ENCODE measurements around the gene PPP1R37.

Gene PPP1R37, protein sequence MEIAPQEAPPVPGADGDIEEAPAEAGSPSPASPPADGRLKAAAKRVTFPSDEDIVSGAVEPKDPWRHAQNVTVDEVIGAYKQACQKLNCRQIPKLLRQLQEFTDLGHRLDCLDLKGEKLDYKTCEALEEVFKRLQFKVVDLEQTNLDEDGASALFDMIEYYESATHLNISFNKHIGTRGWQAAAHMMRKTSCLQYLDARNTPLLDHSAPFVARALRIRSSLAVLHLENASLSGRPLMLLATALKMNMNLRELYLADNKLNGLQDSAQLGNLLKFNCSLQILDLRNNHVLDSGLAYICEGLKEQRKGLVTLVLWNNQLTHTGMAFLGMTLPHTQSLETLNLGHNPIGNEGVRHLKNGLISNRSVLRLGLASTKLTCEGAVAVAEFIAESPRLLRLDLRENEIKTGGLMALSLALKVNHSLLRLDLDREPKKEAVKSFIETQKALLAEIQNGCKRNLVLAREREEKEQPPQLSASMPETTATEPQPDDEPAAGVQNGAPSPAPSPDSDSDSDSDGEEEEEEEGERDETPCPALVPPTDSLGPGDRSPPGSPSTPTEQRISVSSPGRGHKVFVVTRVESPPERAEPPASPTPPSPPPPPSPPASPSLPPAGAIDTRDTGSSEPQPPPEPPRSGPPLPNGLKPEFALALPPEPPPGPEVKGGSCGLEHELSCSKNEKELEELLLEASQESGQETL

DNA sequence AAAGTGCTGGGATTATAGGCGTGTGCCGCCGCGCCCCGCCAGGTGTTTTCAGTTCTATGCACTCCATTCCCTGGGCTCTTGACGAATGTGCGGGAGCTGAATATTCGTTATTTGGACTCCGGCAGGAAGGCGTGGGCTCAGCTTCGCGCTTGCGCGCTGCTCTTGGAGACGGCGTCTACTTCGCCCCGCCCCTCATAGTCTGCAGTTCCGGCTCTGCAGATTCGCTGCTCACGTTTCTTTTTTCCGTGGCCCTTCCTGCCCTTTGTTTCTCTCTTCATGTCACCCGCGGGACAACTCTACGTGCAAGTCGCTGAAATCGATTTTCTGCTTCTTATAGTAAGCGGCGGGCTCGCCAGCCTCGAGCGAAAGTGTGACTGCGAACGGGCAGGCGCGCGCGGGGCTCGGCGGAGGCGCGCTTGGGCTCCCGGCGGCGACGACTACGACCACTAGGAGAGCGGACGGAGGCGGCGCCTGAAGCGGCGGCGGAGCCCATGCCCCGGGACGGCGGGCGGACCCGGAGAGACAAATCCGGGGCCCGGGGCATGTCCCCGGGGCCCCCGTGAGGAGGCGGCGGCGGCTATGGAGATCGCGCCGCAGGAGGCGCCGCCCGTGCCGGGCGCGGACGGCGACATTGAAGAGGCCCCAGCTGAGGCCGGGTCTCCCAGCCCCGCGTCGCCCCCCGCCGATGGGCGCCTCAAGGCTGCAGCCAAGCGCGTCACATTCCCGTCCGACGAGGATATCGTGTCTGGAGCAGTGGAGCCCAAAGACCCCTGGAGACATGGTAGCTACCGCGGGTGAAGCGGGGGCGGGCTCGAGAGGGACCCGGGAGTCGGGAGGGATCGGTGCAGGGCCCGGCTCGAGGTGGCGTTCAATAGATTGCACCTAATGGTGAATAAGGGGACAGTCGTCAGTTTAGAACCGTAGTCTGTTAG, at the start of gene PPP1R37:
Gene PPP1R37, plus strand, starts transcription at position 433 of the 932 bp plus-strand sequence. Its CDS starts 147 bp downstream, at position 580.
- DNase-seq: peak; percentile 94

DNA sequence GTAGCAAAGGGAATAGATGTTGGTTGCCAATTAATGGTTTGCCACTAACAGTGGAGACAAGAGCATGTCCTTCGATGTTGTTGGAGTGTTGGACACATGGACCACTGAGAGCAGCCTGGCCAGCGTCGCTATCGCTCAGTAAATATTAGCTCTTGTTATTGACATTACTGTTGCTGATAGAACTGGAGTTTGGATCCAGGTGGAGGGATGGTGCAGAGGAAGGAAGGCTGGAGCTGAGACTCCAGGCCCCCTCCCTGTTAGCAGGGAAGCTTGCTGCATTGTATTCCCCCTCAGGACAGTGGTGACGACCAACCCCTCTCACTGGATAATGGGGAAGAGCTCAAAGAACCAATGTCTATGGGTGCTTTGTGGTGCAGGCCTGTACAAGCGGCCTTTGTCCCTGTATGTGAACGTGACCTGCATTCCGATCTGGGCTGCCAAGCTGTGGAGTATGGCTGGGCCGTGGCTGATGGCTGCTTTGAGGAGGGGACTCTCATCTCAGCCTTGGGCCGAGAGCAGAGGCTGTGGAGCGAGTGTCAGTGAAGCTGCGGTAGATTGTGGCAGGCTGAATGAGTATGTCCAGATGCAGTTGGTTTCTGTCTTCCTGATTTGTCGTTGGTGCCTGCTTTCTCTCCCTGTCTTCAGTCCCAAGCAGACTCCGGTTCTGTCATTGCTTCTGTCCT, 47.2 kb upstream of the PPP1R37 start:
- DNase-seq: no peak

DNA sequence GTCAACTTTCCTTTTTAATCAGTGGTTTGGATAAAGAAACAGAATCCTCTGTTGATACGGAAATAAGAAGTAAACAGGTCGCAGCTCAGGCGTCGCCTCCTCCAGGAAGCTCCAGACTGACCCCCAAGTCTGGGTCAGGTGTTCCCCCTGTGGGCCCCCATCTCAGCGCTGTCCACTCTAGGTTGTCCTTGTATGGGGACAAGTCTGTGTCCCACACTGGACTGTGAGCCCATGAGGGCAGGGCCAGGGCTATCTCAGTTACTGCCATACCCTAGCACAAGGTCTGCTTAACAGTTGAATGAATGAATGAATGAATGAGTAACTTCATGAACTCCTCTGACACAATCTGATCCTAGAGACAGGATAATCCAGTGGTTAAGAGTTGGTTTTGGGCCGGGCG, 46.6 kb upstream of the PPP1R37 start:
- no peak for DNase-seq

DNA sequence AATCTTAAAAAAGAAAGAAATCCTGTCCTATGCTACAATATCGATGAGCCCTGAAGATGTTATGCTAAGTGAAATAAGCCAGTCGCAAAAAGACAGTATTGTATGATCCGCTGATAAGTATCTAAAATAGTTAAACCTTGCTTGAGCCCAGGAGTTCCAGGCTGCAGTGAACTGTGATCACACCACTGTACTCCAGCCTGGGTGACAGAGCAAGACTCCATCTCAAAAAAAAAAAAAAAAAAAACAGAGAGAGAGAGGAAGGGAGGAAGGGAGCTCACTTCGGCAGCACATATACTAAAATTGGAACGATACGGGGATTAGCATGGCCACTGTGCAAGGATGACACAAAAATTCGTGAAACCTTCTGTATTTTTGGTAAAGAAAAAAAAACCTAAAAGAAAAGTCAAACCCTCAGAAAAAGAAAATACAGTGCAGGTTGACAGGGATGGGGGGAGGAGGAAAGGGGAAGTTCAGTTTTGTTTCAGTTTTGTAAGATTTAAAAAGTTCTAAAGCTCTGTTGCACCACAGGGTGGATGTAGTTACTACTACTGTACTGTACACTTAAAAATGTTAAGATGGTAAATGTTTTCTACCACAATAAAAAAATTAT, 45.7 kb upstream of the PPP1R37 start:
- DNase-seq: no peak

DNA sequence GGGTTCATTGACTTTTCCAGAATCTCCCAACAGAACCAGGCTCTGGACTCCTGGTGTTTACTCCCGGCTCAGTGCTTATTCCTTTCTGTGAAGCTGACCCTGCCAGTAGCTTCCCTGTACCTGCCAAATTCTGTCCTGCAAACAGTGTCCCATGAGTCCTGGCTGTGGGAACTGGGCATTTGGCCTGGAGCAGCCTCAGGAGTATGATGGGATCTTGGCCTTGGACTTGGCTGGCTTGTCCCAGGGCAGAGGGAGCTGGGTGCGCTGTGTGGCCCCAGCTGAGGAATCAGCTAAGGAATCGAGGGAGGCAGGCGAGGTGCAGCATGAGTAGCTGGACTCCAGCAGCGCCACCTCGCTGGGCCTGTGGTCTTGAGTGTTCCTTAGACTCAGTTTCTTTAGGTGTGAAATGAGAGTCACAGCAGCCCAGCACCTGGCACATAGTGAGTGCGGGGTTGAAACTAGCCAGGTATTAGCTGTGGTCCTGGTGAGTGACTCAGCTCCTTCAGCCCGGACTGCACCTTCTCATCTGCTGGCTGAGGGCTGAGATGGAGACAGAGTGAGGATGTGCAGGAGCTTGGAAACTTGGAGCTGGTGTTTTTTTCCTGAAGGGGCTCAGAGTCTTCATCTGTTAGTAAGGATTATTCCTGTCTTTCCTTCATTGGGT, 43.8 kb upstream of the PPP1R37 start:
- DNase-seq: no peak

DNA sequence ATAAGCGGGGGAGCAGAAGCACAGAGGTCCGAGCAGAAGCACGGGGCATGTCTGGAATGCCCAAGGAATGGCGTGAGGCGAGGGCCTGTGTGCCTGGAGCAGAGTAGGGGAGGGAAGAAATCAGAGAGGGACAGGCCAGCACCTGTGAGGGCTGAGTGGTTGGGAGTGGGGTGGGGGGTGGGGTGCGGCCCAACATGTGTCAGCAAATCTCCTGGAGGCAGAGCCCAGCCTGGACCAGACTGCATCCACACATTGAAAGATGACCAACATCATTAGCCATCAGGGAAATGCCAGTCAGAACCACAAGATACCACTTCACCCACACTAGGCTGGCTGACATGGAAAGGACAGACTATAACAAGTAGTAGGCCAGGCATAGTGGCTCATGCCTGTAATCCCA, 42.9 kb upstream of the PPP1R37 start:
- DNase-seq: no peak

DNA sequence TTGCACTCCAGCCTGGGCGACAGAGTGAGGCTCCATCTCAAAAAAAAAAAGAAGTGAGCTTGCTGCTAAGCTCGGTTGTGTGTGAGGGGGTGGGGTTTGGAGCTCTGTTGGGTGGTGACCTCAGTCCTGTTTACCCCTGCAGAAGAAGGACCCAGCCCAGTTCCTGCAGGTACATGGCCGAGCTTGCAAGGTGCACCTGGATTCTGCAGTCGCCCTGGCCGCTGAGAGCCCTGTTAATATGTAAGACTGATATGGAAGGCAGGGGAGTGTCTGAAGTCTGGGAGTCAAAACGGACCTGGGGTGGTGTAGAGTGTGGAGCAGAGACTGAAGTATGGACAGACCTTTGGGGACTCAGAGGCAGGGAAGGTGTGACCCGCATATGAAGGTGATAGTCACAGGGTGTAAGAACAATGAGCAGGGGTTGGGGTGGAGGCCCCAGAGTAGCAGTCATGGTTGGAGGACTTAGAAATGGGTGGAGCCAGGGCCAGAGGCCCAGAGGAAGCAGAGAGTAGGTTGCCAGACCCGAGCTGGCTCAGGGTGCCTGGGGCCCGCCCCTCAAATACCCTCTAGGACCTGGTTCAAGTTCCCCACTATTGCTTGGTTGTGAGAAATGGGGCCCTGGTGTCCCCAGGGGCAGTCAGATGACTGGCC, 40.9 kb upstream of the PPP1R37 start:
- no peak for DNase-seq

DNA sequence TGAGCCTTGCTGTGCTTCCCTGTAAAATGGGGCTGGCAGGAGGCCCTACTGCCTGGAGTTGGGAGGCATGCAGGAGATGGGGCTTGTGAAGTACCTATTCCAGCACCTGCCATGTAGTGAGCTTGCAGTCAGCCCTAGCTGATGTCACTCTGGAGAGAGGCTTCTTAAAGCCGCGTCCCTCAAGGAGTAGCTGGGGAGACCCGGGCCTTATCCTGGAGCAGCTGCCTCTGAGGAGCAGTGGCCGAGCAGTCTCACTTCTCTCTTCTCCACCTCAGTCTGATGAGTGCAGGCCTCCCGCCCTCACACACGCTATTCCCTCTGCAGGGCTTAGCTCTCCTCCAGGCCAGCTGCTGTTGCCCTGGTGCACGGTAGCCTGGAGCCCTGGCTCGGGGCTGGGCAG, 36.1 kb upstream of the PPP1R37 start:
- DNase-seq: no peak

DNA sequence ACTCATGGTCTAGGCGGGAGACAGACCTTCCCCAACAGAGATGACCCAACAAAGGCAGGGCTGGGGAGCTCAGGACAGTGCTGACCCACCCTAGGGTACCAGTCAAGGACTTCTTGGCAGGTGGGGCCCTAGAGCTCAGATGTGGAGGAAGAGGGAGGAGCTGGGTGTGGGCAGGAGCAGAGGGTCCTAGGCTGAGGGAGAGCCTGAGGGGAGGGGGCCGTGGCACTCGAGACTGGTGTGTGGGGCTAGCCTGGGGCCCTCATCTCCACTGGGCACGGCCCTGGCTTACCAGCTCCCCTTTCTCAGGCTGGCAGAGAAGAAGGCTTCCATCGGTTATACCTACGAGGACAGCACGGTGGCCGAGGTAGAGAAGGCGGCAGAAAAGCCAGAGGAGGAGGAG, 35.5 kb upstream of the PPP1R37 start:
- DNase-seq: no peak

DNA sequence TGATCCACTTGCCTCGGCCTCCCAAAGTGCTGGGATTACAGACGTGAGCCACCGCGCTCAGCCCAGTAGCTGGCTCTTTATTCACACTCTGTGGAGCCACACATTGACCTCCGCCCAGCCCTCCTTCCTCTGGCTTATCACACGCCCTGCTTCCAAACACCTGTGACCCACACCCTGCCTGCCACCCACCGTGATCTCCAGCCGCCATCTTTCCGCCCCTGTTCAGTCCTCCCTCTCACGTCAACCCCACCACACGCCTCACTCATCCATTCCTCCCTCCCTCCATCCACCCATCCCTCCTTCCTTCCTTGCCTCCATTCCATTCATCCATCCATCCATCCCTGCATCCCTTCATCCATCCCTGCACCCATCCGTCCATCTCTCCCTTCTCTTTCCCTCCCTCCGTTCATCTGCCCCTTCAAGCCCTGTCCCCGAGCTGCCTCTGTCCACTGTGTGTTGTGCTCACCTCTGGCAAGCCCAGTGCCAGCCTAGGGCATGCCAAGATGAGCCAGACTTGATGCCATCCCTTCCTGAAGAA, 34.3 kb upstream of the PPP1R37 start:
- no peak for DNase-seq

DNA sequence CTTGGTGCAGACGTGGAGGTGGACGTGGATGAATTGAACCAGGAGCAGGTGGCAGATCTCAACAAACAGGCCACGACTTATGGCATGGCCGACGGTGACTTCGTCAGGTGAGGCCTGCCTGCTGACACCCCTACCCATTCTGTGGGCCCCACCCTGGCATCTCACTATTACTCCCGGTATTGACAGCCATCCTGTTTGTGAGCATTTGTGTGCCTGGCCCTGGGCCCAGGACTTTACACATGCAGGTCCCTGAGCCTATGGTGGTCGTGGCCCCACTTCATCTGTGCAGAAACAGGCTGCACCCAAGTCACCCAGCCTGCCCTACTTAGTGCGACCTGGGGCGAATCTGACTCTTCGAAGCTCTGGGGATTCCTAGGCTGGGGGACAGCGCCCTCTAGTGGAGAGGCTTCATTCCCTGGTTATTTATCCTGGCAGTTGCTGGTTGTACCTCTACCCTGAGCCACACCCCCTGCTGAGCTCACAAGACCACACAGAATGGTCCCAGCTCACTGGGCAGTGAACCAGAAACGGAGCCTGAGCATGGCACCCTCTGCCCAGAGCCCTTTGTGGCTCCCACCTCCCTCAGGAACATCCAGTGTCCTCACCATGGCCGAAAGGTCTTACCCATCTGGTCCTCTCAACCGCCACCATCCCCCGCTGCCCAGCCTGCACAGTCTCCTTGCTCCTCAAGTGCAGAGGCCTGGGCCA, 33.6 kb upstream of the PPP1R37 start:
- DNase-seq: peak; percentile 48

DNA sequence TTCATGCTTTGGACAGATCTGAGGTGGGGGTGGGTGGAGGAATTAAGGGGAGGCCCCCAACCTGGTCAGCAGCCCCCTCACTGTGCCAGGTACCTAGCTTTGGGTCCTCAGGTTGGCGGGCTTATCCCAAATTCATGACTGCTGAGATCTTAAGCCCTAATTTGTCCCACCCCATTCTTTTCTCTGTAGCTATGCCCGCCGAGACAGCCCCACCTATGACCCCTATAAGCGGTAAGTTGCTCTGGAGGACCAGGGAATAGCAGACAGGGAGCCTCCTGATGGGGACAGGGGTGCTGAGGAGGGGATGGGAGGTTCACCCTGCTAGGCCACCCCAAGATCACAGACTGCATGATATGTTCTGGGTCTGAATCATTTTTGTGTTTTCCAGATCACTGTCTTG, 31.0 kb upstream of the PPP1R37 start:
- no peak for DNase-seq

DNA sequence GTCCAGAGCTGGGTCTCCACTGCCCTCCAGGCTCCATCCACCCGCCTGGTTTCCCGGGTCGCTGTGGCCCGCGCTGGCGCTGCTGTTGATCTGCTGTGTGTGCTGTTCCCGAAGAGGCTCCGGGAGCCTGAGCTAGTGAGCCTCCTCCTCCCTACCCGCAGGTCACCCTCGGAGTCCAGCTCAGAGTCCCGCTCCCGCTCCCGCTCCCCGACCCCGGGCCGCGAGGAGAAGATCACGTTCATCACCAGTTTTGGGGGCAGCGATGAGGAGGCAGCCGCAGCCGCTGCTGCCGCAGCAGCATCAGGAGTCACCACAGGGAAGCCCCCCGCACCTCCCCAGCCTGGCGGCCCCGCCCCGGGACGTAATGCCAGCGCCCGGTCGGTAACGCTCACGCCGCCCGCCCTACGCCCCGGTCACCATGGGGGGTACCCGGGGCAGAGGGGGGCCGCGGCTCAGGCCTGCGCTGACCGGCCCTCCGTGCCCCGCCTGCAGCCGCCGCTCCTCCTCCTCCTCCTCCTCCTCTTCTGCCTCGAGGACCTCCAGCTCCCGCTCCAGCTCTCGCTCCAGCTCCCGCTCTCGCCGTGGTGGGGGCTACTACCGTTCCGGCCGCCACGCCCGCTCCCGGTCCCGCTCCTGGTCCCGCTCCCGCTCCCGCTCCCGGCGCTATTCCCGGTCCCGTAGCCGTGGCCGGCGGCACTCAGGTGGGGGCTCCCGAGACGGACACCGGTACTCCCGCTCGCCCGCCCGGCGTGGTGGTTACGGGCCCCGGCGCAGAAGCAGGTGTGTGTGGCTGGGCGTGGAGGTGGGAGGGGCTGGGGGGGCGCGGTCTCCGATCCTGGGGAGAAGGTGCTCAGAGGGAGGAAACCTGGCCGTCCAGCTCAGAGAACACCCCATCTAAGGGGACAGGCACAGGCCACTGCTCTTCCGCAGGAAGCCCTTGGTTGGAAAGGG, 28.9 kb upstream of the PPP1R37 start:
- DNase-seq: no peak

DNA sequence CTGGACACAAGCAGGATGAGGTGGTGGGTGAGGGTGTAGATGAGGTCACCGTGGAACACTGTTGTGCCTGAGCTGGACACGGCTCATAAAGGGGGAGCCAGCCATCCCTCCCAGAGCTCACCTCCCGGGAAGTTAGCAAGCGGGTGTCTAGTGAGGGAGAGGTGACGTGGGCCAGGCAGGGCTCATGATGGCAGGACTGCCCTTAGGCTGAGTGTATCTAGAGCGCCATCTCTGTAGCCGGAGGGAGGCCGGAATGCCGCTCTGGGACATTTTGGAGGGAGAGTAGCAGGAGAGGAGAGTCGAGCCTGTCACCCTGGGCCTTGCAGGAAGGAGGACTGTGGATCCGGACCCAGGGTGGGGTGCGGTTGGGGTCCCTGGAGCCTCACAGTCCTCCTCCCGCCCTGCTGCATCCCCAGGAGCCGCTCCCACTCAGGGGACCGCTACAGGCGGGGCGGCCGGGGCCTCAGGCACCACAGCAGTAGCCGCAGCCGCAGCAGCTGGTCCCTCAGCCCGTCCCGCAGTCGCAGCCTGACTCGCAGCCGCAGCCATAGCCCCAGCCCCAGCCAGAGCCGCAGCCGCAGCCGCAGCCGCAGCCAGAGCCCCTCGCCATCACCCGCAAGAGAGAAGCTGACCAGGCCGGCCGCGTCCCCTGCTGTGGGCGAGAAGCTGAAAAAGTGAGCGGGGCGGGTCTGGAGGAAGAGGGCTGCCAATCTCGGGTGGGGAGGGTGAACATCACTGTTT, 25.9 kb upstream of the PPP1R37 start:
- no peak for DNase-seq

DNA sequence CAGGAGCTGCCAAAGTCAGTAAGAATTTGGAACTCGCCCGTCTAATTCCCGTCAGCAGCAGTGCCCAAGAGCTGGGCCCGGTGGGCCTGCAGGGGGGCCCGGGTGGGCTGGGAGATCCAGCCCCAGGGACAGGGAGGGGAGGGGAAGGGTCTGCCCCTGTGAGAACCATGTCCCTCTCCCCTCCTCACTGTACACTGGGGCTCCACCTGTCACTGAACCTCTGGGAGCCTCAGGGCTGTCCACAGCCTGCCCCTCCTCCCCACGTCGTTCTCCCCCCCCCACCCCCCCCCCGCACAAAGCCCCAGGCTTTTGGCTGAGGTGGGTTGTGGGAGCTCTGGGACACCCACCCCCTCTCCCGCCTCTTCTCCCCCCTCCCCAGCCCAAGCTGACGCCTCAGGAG, 24.9 kb upstream of the PPP1R37 start:
- DNase-seq: no peak

DNA sequence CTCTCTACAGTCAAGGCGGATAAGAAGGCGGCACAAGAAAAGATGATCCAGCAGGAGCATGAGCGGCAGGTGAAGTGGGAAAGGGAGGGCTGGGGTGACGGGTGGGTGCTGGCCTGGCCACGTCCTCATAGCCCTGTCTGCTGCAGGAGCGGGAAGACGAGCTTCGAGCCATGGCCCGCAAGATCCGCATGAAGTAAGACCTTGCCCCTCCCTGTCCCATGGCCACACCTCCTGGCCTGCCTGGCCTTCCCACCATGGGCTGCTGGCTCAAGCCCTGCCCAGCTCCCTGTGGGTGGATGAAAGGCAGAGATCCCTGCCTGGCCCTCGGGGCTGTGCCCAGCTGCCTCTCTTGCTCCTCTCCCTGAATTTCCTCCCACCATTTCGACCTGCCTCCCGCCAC, 23.9 kb upstream of the PPP1R37 start:
- DNase-seq: no peak

DNA sequence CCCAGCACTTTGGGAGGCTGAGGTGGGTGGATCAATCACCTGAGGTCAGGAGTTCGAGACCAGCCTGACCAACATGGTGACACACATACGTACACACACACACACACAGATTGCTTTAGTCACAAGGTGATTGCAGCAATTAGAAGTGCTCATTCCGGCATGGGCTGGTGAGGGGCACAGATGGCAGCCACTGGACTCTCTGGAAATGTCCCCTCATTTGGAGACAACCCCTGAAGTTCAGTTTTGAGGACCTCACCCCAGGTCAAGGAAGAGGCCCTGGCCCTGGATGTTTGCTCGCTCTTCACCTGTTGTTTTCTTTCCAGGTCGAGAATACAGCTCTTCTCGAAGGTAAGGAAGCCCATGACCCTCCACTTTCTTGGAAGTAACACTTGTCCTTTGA, 22.8 kb upstream of the PPP1R37 start:
- no peak for DNase-seq

DNA sequence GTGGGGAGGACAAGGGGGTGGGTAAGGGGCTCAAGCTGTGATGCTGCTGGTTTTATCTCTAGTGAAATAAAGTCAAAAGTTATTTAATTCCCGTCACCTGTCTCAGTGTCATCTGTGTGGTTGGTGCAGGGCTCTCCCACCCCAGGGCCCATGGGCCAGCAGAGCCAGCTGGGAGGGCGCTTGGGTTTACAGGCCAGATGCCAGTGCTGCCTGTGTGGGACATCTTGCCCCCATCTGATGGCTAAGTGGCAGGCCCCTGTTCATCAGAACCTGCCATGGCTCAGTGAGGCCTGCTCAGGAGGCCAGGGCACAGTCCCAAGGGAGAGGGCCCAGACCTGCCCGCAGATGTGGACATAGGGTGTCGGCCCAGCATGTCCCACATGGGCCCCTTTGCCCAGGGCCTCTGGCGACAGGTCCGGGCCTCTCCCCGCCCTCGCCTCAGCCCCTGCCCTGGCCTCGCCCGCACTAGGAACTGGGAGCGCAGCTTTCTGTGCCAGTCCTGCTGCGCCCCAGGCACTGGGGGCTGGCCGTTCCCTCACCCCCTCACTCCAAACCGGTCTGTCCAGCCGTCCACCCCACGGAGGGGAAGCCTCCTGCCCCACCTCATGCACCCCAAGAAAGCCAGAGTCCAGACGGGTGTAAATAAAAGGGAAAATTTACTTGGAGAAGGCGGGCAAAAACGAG, 22.0 kb upstream of the PPP1R37 start:
- DNase-seq: no peak
